HG02588 (cell line): ENCODE measurements around the gene FAIM.
"Not testable (repeated sequence)": the region's sequence is repeated elsewhere in the genome, so short reads cannot be mapped to it uniquely, and the experiment has no call there.

Source experiments
- ATAC-seq: cut with Tn5 transposase; IDR thresholded peaks from one replicate; pipeline ENCODE4 v1.9.1; 2021; ENCODE audit warnings: mild to moderate bottlenecking, moderate library complexity; ENCODE audit not compliant: unreplicated experiment

FAIM gene

GRCh38 chr3:138600100-138600745 is 8.3 kb upstream of the FAIM start:
- ATAC-seq = no peak

- ATAC-seq = not testable (repeated sequence)
These were observed 6.9 kb upstream of the FAIM start for GRCh38 chr3:138601661-138602060.

- not testable (repeated sequence) for ATAC-seq
These were observed 4.4 kb upstream of the FAIM start for GRCh38 chr3:138604106-138604595.

GRCh38 chr3:138609898-138610266 is 1.3 kb downstream of the FAIM start:
- ATAC-seq = no peak

GRCh38 chr3:138615462-138615861 is 6.9 kb downstream of the FAIM start:
- no peak for ATAC-seq

GRCh38 chr3:138620431-138620830 is 11.9 kb downstream of the FAIM start:
- no peak for ATAC-seq

- ATAC-seq = no peak
These were observed 15.9 kb downstream of the FAIM start for GRCh38 chr3:138624518-138624917.

- no peak for ATAC-seq
These were observed 17.3 kb downstream of the FAIM start for GRCh38 chr3:138625707-138626365.

- ATAC-seq = no peak
These were observed 21.0 kb downstream of the FAIM start for GRCh38 chr3:138629526-138629925.

GRCh38 chr3:138638641-138639040 is 30.1 kb downstream of the FAIM start:
- ATAC-seq = no peak

GRCh38 chr3:138640537-138640936 is 32.0 kb downstream of the FAIM start:
- no peak for ATAC-seq

GRCh38 chr3:138642226-138642926 is 33.8 kb downstream of the FAIM start:
- no peak for ATAC-seq

GRCh38 chr3:138642927-138643253 is 34.3 kb downstream of the FAIM start:
- ATAC-seq = no peak

GRCh38 chr3:138646008-138646407 is 37.4 kb downstream of the FAIM start:
- no peak for ATAC-seq

- no peak for ATAC-seq
These were observed 37.9 kb downstream of the FAIM start for GRCh38 chr3:138646513-138646912.

GRCh38 chr3:138649134-138649533 is 40.6 kb downstream of the FAIM start:
- no peak for ATAC-seq

GRCh38 chr3:138653567-138653966 is 45.0 kb downstream of the FAIM start:
- ATAC-seq = no peak

- no peak for ATAC-seq
These were observed 48.9 kb downstream of the FAIM start for GRCh38 chr3:138657508-138657907.

GRCh38 chr3:138668107-138668506 is 59.5 kb downstream of the FAIM start:
- ATAC-seq = no peak

GRCh38 chr3:138670407-138670806 is 61.8 kb downstream of the FAIM start:
- no peak for ATAC-seq

- ATAC-seq = no peak
These were observed 65.3 kb downstream of the FAIM start for GRCh38 chr3:138673641-138674530.
